Erythroblast (primary cell): Measurements from ENCODE around the gene GRPEL1.

ENCODE experiments used
- GATA1 ChIP-seq: IDR thresholded peaks from 2 replicates; pipeline ENCODE4 v1.6.1; 2011; ENCODE audit warnings: low read depth, mild to moderate bottlenecking, control low read depth, low read length, moderate library complexity
- POLR2A ChIP-seq: IDR thresholded peaks from 2 replicates; pipeline ENCODE4 v1.6.1; 2011; ENCODE audit warnings: mild to moderate bottlenecking, low read length

DNA sequence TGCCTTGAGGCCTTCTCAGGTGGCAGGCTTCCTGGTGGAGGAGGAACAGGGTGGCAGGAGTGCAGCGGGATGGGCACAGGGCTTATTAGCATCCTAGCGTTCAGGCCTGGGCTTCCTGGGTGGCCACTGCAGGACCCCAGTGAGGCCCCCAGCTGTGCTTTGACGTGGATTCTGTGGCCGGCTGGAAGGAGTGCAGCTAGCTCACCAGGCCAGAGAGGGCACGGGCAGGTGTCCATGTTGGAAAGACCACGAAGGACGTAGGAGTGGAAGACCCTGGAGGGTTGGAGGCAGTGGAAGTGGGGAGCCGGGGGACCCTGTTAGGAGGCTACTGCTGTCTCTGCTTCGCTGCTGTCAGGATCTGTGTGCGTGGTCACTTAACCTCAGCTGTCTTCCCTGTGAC lies 37.9 kb downstream of the GRPEL1 start:
- TF ChIP-seq POLR2A, result no peak
- no peak for TF ChIP-seq GATA1
